HepG2 (cell line): ENCODE measurements around the gene MRPS35. TPM values are rescaled to one million over a fixed set of nuclear protein-coding genes. Genes with fewer than 3 reads are reported as not detected.
A peak's percentile ranks its signal among the peaks of the same experiment; 100 is the strongest.

ENCODE experiments used
- CBX2 ChIP-seq, 2 experiments: fragments of 200-600 bp in 1 of 2; sonication (generic); formaldehyde crosslinking in 1 of 2; IDR thresholded peaks; 2 replicates each; pipeline versions ENCODE4 v1.7.0 to v1.8.1; 2018 to 2022; ENCODE audit warnings: low read depth in 2 of 2, low read length in 1 of 2, mild to moderate bottlenecking in 1 of 2, missing genetic modification reagents in 1 of 2
- EZH2 ChIP-seq: conservative IDR thresholded peaks from 2 replicates; pipeline ENCODE4 v1.6.1; 2012; ENCODE audit warnings: mild to moderate bottlenecking, low read depth, low read length, moderate library complexity
- HMGXB3 ChIP-seq: sonication (generic); formaldehyde crosslinking; IDR thresholded peaks from 2 replicates; pipeline ENCODE4 v1.4.0; 2020; ENCODE audit warnings: missing genetic modification reagents, borderline replicate concordance
- NCOA5 ChIP-seq: sonication (generic); formaldehyde crosslinking; IDR thresholded peaks from 2 replicates; pipeline ENCODE4 v1.4.0; 2020; ENCODE audit warnings: missing genetic modification reagents
- NR2F2 ChIP-seq: IDR thresholded peaks from 2 replicates; pipeline ENCODE4 v1.6.1; 2012; ENCODE audit warnings: low read depth, inconsistent platforms, borderline replicate concordance
- PLRG1 ChIP-seq: fragments of 450-650 bp; conservative IDR thresholded peaks from 2 replicates; pipeline ENCODE4 v1.6.1; 2016
- RBFOX2 ChIP-seq: fragments of 200-400 bp; formaldehyde crosslinking; IDR thresholded peaks from 2 replicates; pipeline ENCODE4 v1.6.1; 2017; ENCODE audit warnings: low read depth, mild to moderate bottlenecking, low read length
- SOX6 ChIP-seq, 2 experiments: fragments of 450-650 bp in 1 of 2; sonication (generic) in 1 of 2; formaldehyde crosslinking in 1 of 2; IDR thresholded peaks; 2 replicates each; pipeline versions ENCODE4 v1.4.0 to v1.6.1; 2017 to 2020; ENCODE audit warnings: antibody characterized with exemption in 1 of 2, mild to moderate bottlenecking in 1 of 2, missing genetic modification reagents in 1 of 2
- STAT6 ChIP-seq: sonication (generic); formaldehyde crosslinking; IDR thresholded peaks from 2 replicates; pipeline ENCODE4 v1.4.0; 2020; ENCODE audit warnings: missing genetic modification reagents, mild to moderate bottlenecking, borderline replicate concordance
- TBX2 ChIP-seq: sonication (generic); formaldehyde crosslinking; IDR thresholded peaks from 2 replicates; pipeline ENCODE4 v1.5.0; 2020; ENCODE audit warnings: missing genetic modification reagents, mild to moderate bottlenecking, borderline replicate concordance
- TRIM22 ChIP-seq: fragments of 450-650 bp; IDR thresholded peaks from 2 replicates; pipeline ENCODE4 v1.6.1; 2017
- ZNF180 ChIP-seq: sonication (generic); formaldehyde crosslinking; IDR thresholded peaks from 2 replicates; pipeline ENCODE4 v1.4.0; 2020; ENCODE audit warnings: low read depth, missing genetic modification reagents, borderline replicate concordance
- ZNF276 ChIP-seq: sonication (generic); formaldehyde crosslinking; IDR thresholded peaks from 2 replicates; pipeline ENCODE4 v1.4.0; 2020; ENCODE audit warnings: mild to moderate bottlenecking, low read depth, missing genetic modification reagents
- ZNF326 ChIP-seq: sonication (generic); formaldehyde crosslinking; IDR thresholded peaks from 2 replicates; pipeline ENCODE4 v1.4.0; 2020; ENCODE audit warnings: missing genetic modification reagents, borderline replicate concordance
- ZNF562 ChIP-seq: sonication (generic); formaldehyde crosslinking; IDR thresholded peaks from 2 replicates; pipeline ENCODE4 v1.8.0; 2022; ENCODE audit warnings: missing genetic modification reagents, borderline replicate concordance
- ZNF660 ChIP-seq: sonication (generic); formaldehyde crosslinking; IDR thresholded peaks from 2 replicates; pipeline ENCODE4 v1.5.1; 2020; ENCODE audit warnings: mild to moderate bottlenecking, low read depth, missing genetic modification reagents, borderline replicate concordance
- ZNF816 ChIP-seq: sonication (generic); formaldehyde crosslinking; IDR thresholded peaks from 2 replicates; pipeline ENCODE4 v1.8.0; 2022; ENCODE audit warnings: missing genetic modification reagents, mild to moderate bottlenecking, borderline replicate concordance
- ZSCAN12 ChIP-seq: sonication (generic); formaldehyde crosslinking; IDR thresholded peaks from 2 replicates; pipeline ENCODE4 v1.9.0; 2021; ENCODE audit warnings: mild to moderate bottlenecking, missing genetic modification reagents
- polyA plus RNA-seq, 8 experiments: library from polyadenylated mRNA; depleted of rRNA in 3 of 8; stranded (reverse) in 7 of 8; unstranded in 1 of 8; fragments of >200 nt; fragmentation: Illumina TruSeq in 4 of 8; extraction: Trizol in 4 of 8; gene quantifications; 2 replicates each; pipeline versions ENCODE4 v1.2.1 to v1.2.3, GENCODE V29; 2011 to 2016; ENCODE audit warnings: low read depth in 4 of 8, missing spikeins in 1 of 8, mixed read lengths in 1 of 8; ENCODE audit not compliant: insufficient read depth in 1 of 8
- total RNA-seq, 5 experiments: library from RNA; depleted of rRNA; stranded (reverse); fragments of >200 nt; fragmentation: Illumina TruSeq; extraction: Trizol; gene quantifications; 2 replicates each; pipeline ENCODE4 v1.2.3, GENCODE V29; 2016; ENCODE audit warnings: low read depth in 1 of 5

The MRPS35 gene
- total and polyA plus RNA-seq, 2 of the 13 experiments (the other 11 are each of a cell fraction or from before 2014, with no cell fraction given): 63.4 to 104 TPM

GRCh38 chr12:27710592-27711316, at the start of gene MRPS35 (continued):
- no peak for TF ChIP-seq CBX2 (IDR thresholded peaks at IDR 0.05; ENCODE audit: low read depth, low read length)
- no peak for TF ChIP-seq CBX2 (CRISPR knock-in tag; IDR thresholded peaks at IDR 0.05; ENCODE audit: low read depth)
- peak; percentile 91; the same call in 1 of the 2 replicates for TF ChIP-seq ZNF816
- peak; percentile 54; the same call in 1 of the 2 replicates for TF ChIP-seq ZNF180
- no peak for TF ChIP-seq SOX6 (IDR thresholded peaks at IDR 0.05)
- peak; percentile 85 for TF ChIP-seq SOX6 (CRISPR knock-in tag; IDR thresholded peaks at IDR 0.05)
- TF ChIP-seq HMGXB3 (CRISPR knock-in tag): peak; percentile 48; the same call in 1 of the 2 replicates
- peak; percentile 84 for TF ChIP-seq ZNF276 (CRISPR knock-in tag)
- TF ChIP-seq ZSCAN12: no peak; the same call in 1 of the 2 replicates
- TF ChIP-seq NCOA5 (CRISPR knock-in tag): no peak
- no peak for TF ChIP-seq EZH2
- no peak for TF ChIP-seq NR2F2
- peak; percentile 97 for TF ChIP-seq RBFOX2
- no peak for TF ChIP-seq ZNF562
- TF ChIP-seq STAT6 (CRISPR knock-in tag): no peak; the same call in 1 of the 2 replicates
- no peak for TF ChIP-seq TRIM22
- peak; percentile 68; the same call in 1 of the 2 replicates for TF ChIP-seq TBX2 (CRISPR knock-in tag)
- no peak for TF ChIP-seq PLRG1
- TF ChIP-seq ZNF660 (CRISPR knock-in tag): peak; percentile 42; the same call in 1 of the 2 replicates
- no peak for TF ChIP-seq ZNF326 (CRISPR knock-in tag)
